ENCODE measurements around the gene LTA4H. TPM values are rescaled to one million over a fixed set of nuclear protein-coding genes. Genes with fewer than 3 reads are reported as not detected.

Gene LTA4H
- total and polyA plus RNA-seq, 10 donors = 58.0 to 183 (median 93.5) TPM

DNA sequence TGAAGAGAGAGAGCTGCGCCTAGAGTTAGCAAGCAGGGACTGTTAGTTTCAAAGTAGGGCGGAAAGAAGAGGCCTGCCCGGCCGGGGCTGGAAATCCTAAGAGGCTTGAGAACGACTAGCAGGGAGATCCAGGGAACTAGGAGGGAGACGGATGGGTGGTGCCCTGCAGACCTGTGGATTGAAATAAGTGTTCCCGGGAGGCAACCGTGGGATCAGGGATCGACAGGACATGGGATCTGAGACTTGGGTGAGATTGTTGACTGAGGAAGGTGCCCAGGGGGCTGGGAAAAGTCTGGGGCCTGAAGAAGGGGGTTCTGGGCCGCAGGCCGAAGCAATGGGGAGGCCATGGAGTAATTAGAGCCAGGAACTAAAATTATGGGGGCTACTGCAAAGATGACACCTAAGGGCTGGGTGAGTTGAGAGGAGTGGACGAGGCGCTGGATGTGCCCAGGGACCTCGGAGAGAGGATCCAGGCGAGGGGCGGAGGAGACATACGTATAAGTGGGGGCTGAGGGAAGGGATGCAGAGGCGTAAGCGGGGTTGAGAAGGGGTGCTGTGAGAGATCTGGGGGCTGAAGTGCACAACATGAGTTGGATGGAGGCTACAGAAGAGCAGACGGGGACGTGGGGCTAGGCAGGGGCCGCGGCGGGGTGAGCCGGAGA is 635 bp downstream of the LTA4H start:
- Histone ChIP-seq H3K4me3 (peak overlapping the region; percentile 72 to 99 (median 92)), H3K36me3 (no peaks in the 10 kb centered on the region), H3K27ac (peak overlapping the region; percentile 83 to 94 (median 90)), H3K27me3 (replicated peaks in 1 of 7) (no peaks in the 10 kb centered on the region), H3K9me3 (peaks cover 0 to 6% (median 0%) of the 10 kb centered on the region in 8 donors), H3K4me1 (peaks cover 20 to 70% (median 48%) of the 10 kb centered on the region in 6 donors)
- intact Hi-C loops (cut with DNase I; ENCODE audit: low total_unique reads) = no loop called here
- 2 to 5% (median 3%) methylated on average over 25 of the region's 25 CpGs for WGBS, 5 donors
- peak; percentile 79 for DNase-seq
- TF ChIP-seq, protein P1, sequence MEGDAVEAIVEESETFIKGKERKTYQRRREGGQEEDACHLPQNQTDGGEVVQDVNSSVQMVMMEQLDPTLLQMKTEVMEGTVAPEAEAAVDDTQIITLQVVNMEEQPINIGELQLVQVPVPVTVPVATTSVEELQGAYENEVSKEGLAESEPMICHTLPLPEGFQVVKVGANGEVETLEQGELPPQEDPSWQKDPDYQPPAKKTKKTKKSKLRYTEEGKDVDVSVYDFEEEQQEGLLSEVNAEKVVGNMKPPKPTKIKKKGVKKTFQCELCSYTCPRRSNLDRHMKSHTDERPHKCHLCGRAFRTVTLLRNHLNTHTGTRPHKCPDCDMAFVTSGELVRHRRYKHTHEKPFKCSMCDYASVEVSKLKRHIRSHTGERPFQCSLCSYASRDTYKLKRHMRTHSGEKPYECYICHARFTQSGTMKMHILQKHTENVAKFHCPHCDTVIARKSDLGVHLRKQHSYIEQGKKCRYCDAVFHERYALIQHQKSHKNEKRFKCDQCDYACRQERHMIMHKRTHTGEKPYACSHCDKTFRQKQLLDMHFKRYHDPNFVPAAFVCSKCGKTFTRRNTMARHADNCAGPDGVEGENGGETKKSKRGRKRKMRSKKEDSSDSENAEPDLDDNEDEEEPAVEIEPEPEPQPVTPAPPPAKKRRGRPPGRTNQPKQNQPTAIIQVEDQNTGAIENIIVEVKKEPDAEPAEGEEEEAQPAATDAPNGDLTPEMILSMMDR (IDR thresholded peaks at IDR 0.05 in 8 of 11, conservative IDR thresholded peaks at IDR 0.05 in 3 of 11) = no peak
- no peak for TF ChIP-seq POLR2A (IDR thresholded peaks at IDR 0.05)
- TF ChIP-seq POLR2AphosphoS5 (IDR thresholded peaks at IDR 0.05) = no peak

DNA sequence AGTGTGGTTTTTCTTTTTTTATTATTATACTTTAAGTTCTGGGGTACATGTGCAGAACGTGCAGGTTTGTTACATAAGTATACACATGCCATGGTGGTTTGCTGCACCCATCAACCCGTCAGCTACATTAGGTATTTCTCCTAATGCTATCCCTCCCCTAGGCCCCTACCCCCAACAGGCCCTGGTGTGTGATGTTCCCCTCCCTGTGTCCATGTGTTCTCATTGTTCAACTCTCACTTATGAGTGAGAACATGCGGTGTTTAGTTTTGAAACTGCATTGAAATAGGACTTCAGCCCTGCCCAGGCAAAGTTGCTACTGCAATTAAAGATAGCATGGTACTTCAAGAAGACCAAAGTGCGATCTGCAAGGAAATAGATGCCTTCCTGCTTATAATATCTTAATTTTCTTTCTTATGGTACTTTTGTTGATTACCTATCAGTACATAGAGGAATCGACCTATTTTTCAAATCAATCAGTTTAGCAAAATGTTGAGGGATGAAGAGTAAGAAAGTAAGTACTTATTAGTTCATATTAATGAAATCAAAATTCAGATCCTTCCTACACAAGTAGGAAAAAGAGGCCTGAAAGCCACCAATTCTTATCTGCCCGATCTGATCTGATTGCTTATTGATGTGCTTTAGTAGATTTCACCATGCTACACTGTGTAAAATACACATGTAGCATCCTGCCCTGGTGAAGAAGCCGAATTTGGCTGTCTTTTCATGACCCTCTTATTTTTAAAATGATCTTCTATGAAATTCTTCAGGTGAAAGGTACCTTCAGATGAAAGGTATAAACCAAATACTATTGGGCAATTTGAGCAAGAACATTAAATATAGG is 1.6 kb downstream of the LTA4H start:
- intact Hi-C loops (cut with DNase I; ENCODE audit: low total_unique reads) = no loop called here
- Histone ChIP-seq H3K9me3 (peaks cover 0 to 6% (median 0%) of the 10 kb centered on the region in 8 donors), H3K4me3 (peak overlapping the region in 7 of 8 donors; percentile 80 to 99 (median 94)), H3K36me3 (peaks cover 0 to 3% (median 0%) of the 10 kb centered on the region in 6 donors), H3K27ac (peak overlapping the region in 6 of 8 donors; percentile 87 to 94 (median 92)), H3K4me1 (peaks cover 20 to 77% (median 50%) of the 10 kb centered on the region in 6 donors), H3K27me3 (replicated peaks in 1 of 7) (no peaks in the 10 kb centered on the region)
- TF ChIP-seq POLR2A (IDR thresholded peaks at IDR 0.05) = no peak
- TF ChIP-seq POLR2AphosphoS5 (IDR thresholded peaks at IDR 0.05) = no peak
- TF ChIP-seq, protein P1 (IDR thresholded peaks at IDR 0.05 in 8 of 11, conservative IDR thresholded peaks at IDR 0.05 in 3 of 11) = no peak
- no peak for DNase-seq
- WGBS, 5 donors = 64 to 69% (median 65%) methylated on average over 7 of the region's 7 CpGs

DNA sequence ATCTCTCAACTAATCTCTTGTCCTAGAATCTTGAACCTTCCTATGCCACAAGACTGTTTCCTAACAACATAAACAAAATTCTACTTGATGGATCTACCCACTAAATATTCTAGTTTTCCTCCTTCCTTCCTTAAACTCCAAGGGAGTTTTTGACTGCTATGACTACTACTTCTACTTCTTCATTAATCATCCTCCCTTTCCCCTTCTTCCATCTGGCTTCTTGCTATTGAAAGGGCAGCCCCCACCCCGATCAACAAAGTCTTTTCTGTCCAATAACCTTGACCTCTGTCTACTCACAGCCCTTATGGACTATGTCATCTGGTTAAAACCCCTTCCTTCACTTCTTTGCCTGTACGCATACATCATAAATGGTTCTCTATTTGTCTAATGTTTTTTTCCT is 5.6 kb downstream of the LTA4H start:
- 77 to 86% (median 83%) methylated on average over 2 of the region's 2 CpGs for WGBS, 5 donors
- H3K4me1 ChIP-seq = peaks cover 20 to 64% (median 39%) of the 10 kb centered on the region in 6 donors
- TF ChIP-seq POLR2AphosphoS5 (IDR thresholded peaks at IDR 0.05) (no peak), POLR2A (IDR thresholded peaks at IDR 0.05) (no peak)
- TF ChIP-seq, protein P1 (IDR thresholded peaks at IDR 0.05 in 8 of 11, conservative IDR thresholded peaks at IDR 0.05 in 3 of 11) = no peak
- H3K27ac ChIP-seq = peak overlapping the region in 1 of 8 donors; percentile 7
- no peak for DNase-seq
- no peaks in the 10 kb centered on the region for H3K27me3 ChIP-seq (replicated peaks in 1 of 7)
- H3K9me3 ChIP-seq = no peaks in the 10 kb centered on the region
- peaks cover 6 to 43% (median 23%) of the 10 kb centered on the region in 6 donors for H3K36me3 ChIP-seq
- no peak overlapping the region for H3K4me3 ChIP-seq
- intact Hi-C loops (cut with DNase I; ENCODE audit: low total_unique reads) = no loop called here

DNA sequence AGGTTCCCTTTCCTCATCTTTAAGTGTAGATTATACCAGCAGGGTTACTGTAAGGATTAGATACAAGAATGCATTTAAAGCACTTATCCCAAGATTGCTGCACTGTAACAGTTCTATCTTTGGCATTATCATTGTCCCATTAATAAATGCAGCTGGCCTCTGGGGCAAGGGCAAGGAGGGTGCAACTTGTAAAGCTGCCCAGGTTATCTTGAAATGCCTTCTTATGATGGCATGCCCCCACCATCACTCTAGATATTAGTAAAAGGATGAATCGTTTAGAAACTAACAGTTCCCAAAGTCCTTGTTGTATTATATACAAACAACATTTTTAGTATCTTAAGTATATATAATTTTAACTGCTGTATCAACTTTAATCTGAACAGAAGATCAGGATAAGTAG is 6.8 kb downstream of the LTA4H start:
- no peak overlapping the region for H3K27ac ChIP-seq
- peaks cover 8 to 51% (median 26%) of the 10 kb centered on the region in 6 donors for H3K4me1 ChIP-seq
- H3K27me3 ChIP-seq (replicated peaks in 1 of 7) = no peaks in the 10 kb centered on the region
- peaks cover 9 to 56% (median 33%) of the 10 kb centered on the region in 6 donors for H3K36me3 ChIP-seq
- TF ChIP-seq POLR2AphosphoS5 (IDR thresholded peaks at IDR 0.05) (no peak), POLR2A (IDR thresholded peaks at IDR 0.05) (no peak)
- TF ChIP-seq, protein P1 (IDR thresholded peaks at IDR 0.05 in 8 of 11, conservative IDR thresholded peaks at IDR 0.05 in 3 of 11) = no peak
- H3K4me3 ChIP-seq = no peak overlapping the region
- 72 to 88% (median 73%) methylated on average over 1 of the region's 1 CpG for WGBS, 5 donors
- no peak for DNase-seq
- no peaks in the 10 kb centered on the region for H3K9me3 ChIP-seq
- intact Hi-C loops (cut with DNase I; ENCODE audit: low total_unique reads) = no loop called here

Data from spleen (tissue), 11 donors.